ENCODE data around the gene RBFOX2. TPM values are rescaled to one million over a fixed set of nuclear protein-coding genes. Genes with fewer than 3 reads are reported as not detected.

RBFOX2 gene
- total RNA-seq, 2 experiments from 2014 or later, result 0.99 to 1.9 TPM

DNA sequence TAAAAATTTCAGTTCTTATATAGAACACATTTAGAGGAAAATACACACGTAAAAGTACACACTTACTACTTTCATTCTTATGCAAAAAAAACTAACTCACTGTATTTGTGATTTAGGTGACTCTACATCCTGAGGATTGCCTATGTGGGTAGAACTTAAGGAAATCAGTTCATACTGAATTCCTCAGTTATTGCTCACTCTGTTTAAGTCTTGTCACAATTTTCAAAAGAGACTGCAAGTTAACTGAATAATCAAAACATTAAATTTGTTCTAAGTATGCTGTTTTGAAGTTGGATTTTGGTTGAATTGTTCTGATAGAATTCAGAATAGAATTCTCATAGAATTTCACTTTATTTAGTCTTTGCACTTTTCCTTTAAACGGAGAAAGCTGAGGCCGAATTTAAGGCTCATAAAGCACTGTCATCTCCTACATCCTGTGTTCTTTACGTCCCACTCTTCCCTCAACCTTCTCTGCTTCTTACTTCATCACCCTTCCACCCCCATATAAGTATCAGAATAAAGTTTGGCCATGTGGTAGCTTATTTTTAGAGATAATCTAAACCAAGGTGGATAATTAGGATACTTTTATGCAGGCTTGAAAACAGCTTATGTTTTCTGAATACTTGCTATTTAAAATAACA is 251.2 kb downstream of the RBFOX2 start:
- DNase-seq (no peak), ATAC-seq (no peak)
- Mint-ChIP-seq H3K36me3 (no peaks in the 10 kb centered on the region), H3K27ac (no peak overlapping the region), H3K27me3 (peaks cover 4% of the 10 kb centered on the region), H3K4me1 (no peaks in the 10 kb centered on the region), H3K4me3 (no peak overlapping the region), H3K9me3 (ENCODE audit: low read depth) (no peaks in the 10 kb centered on the region)
- CTCF ChIA-PET, result no interaction called here

DNA sequence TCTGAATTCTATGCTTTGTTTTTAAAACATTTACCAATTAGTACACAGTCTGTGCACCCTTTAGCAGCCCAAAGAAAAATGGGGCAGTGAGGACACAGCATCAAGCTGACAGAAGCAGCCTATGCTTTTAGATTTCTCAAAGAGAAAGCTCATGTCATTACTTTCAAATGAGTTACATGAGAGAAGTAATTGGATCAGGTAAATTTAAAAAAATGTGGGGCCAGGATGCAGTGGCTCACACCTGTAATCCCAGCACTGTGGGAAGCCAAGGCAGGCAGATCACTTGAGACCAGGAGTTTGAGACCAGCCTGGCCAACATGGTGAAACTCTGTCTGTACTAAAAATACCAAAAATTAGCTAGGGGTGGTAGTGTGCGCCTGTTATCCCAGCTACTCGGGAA is 253.3 kb downstream of the RBFOX2 start:
- H3K9me3 Mint-ChIP-seq (ENCODE audit: low read depth), result no peaks in the 10 kb centered on the region
- no peak for DNase-seq

DNA sequence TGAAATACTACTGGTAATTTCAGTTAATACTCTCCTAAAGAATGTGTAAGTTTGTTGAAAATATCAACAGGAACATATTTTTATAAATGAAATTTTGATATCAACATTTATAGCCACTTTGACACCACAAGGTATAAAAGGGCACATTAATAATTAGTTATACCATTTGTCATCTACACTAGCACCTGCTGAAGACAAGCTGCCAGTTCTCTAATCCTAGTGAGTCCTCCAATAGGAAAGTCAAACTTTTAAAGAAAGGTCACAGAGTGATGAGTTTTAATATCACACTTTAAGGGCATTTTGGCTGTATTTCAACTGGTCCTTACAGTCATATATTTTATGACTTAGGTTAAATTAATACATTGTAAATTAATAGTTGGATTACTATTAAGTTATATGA is 258.6 kb downstream of the RBFOX2 start:
- no peak overlapping the region for H3K27ac Mint-ChIP-seq
- DNase-seq (no peak), ATAC-seq (no peak)
- no peaks in the 10 kb centered on the region for H3K4me1 Mint-ChIP-seq
- no peak overlapping the region for H3K4me3 Mint-ChIP-seq
- H3K9me3 Mint-ChIP-seq (ENCODE audit: low read depth), result no peaks in the 10 kb centered on the region
- H3K36me3 Mint-ChIP-seq, result no peaks in the 10 kb centered on the region
- CTCF ChIA-PET, result no interaction called here
- peaks cover 9% of the 10 kb centered on the region for H3K27me3 Mint-ChIP-seq

More for the DNA sequence above, 253.3 kb downstream of the RBFOX2 start:
- H3K27ac Mint-ChIP-seq, result no peak overlapping the region
- peaks cover 2% of the 10 kb centered on the region for H3K27me3 Mint-ChIP-seq
- no peak overlapping the region for H3K4me3 Mint-ChIP-seq
- H3K36me3 Mint-ChIP-seq, result no peaks in the 10 kb centered on the region
- no peaks in the 10 kb centered on the region for H3K4me1 Mint-ChIP-seq
- CTCF ChIA-PET, result interaction anchor here (0.5 kb wide), 1 partner anchor 69 kb away, joined by 3 read pairs; no protein-coding TSS in a partner anchor
- no peak for ATAC-seq

DNA sequence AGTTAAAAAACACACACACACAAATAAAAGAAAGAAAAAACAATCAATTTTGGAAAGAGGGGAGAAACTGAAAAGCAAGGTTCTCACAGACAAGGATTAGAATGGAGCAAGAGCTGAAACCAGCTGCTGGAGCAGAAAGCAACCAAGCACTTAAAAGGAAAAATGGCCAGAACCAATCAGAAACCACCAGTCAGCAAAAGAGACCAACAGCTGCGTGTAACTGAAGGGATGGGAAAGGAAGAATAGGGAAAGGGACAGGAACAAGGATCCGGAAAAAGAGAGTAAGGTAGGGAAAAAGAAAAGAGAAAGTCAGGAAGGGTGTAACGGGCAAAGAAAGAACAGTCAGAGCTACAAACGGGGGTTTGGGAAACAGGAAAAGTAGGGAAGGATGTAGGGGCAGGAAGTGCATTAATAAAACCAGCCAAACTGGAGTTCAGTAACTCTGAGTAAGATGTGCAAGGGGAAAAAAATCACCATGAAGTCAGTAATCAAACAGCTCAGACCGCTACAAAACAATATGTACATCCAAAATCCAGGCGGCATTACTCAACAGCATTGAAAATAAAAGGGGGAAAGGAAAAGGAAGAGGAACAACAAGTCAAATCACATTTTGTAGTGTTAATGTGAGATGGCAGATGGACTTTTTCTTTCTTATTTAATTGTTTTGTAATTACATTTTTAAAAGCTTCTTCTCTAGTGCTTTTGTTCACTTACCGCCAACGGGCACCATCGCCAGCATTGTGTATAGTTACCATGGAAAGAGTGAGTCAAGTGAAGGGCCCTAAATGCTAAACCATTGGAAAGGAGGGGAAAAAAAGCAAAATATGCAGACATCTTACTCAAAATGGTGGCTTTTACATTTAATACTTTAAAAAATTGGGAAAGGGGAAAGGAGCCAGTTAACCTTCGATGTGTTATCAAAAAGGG is 261.7 kb downstream of the RBFOX2 start:
- Mint-ChIP-seq H3K27me3 (peaks cover 11% of the 10 kb centered on the region), H3K4me1 (no peaks in the 10 kb centered on the region), H3K36me3 (no peaks in the 10 kb centered on the region), H3K4me3 (no peak overlapping the region), H3K27ac (no peak overlapping the region), H3K9me3 (ENCODE audit: low read depth) (no peaks in the 10 kb centered on the region)
- no peak for ATAC-seq
- DNase-seq, result no peak
- CTCF ChIA-PET, result interaction anchor here (0.8 kb wide), 1 partner anchor 299 kb away, joined by 3 read pairs; no protein-coding TSS in a partner anchor

DNA sequence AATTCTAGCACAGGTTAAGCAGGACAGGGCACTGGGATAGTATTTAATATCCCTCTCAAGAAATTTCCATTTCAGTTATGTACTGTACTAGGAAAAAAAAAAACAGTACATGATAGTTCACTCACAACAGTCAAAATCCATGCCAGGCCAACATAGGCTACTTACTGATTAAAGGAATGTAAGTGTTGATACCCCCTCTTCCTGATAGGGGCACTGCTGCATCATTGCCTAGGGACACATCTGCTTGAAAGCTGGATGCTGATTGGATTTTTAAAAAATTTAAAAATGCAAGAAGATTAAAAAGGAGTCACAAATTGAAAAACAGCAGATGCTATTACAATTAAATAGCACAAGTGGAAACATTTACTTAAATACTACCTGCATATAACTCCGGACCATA is 267.6 kb downstream of the RBFOX2 start:
- Mint-ChIP-seq H3K4me3 (no peak overlapping the region), H3K27me3 (peaks cover 6% of the 10 kb centered on the region), H3K36me3 (no peaks in the 10 kb centered on the region), H3K27ac (no peak overlapping the region), H3K9me3 (ENCODE audit: low read depth) (no peaks in the 10 kb centered on the region), H3K4me1 (no peaks in the 10 kb centered on the region)
- DNase-seq (no peak), ATAC-seq (no peak)
- CTCF ChIA-PET, result no interaction called here

DNA sequence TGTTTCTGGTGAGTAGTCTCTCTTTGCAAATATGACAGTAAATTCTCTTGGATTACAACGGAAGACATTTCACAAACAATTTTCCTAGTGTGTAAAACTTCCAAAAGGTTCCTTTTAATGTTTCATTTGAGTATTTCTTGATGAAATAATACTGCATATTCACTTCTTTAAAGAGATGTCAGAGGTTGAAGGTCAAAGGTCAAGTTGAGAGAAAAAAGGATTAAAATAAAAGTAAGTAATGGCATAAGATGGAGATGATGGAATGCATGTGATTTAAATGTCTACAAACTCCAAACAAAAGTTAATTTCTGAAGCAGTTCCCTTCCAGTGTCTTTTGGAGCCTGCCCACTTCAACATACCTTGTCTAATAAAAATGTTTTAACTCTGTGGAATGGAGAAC is 270.2 kb downstream of the RBFOX2 start:
- no peak for DNase-seq
- Mint-ChIP-seq H3K36me3 (no peaks in the 10 kb centered on the region), H3K27ac (no peak overlapping the region), H3K27me3 (no peaks in the 10 kb centered on the region), H3K4me1 (peaks cover 7% of the 10 kb centered on the region), H3K9me3 (ENCODE audit: low read depth) (no peaks in the 10 kb centered on the region), H3K4me3 (no peak overlapping the region)
- no peak for ATAC-seq
- CTCF ChIA-PET, result no interaction called here

DNA sequence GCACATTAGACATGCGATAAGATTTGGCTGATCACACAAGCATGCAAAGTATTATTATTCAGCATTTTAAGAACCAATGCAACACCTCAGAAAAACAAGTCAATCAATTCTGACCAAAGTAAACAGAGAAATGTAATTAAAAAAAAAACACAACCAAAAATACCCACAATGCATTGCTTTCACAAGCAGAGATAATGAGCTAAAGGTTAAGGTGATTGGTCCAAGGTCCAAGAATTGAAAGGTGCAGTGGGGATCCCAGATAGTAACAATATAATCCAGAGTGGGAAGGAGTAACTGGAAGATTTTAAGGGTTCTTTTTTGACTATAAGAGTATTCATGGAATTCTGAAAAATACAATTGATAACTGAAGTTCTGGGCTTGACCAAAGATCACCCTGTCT is 271.9 kb downstream of the RBFOX2 start:
- Mint-ChIP-seq H3K4me1 (peaks cover 7% of the 10 kb centered on the region), H3K27ac (no peak overlapping the region), H3K36me3 (no peaks in the 10 kb centered on the region), H3K9me3 (ENCODE audit: low read depth) (no peaks in the 10 kb centered on the region), H3K4me3 (no peak overlapping the region), H3K27me3 (no peaks in the 10 kb centered on the region)
- DNase-seq (no peak), ATAC-seq (no peak)
- CTCF ChIA-PET, result interaction anchor here (0.6 kb wide), 1 partner anchor 340 kb away, joined by 5 read pairs; no protein-coding TSS in a partner anchor

DNA sequence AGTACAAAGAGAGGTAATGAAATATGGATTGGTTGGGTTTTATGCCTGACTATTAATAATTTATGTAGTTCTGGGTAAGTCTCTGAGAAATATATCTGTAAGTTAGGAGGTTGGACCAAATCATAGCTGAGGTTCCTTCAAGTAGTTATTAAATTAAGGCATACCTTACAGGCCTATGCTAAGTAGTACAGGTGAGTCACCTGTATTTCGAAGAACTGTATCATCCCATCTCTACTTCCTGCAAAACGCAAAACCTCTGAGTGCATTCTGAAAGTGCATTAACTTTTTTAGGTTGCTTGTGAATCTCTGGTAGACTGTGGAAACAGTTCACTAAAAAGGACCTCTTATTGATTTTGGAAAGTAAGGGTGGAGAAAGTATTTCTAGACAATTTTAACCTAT is 273.9 kb downstream of the RBFOX2 start:
- ATAC-seq, result no peak
- no peak overlapping the region for H3K27ac Mint-ChIP-seq
- H3K9me3 Mint-ChIP-seq (ENCODE audit: low read depth), result no peaks in the 10 kb centered on the region
- no peak for DNase-seq
- no peaks in the 10 kb centered on the region for H3K27me3 Mint-ChIP-seq
- no peaks in the 10 kb centered on the region for H3K36me3 Mint-ChIP-seq
- peaks cover 7% of the 10 kb centered on the region for H3K4me1 Mint-ChIP-seq
- CTCF ChIA-PET, result no interaction called here
- H3K4me3 Mint-ChIP-seq, result no peak overlapping the region

DNA sequence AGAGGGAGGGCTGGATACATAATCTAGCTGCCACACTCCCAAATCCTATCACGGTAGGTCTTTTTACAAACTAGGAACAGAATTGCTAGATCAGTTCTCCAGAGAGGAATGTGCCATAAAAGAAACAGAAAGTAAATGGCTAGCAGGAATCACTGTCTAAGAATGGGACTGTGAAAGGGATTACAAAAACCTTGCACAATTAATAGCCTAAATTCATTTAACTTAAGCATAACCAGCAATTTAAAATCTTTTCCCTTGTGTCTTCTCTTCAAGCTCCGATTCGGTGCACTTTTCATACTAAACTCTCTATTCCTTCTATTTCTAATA is 275.8 kb downstream of the RBFOX2 start:
- peaks cover 6% of the 10 kb centered on the region for H3K27me3 Mint-ChIP-seq
- DNase-seq, result no peak
- CTCF ChIA-PET, result interaction anchor here (1.0 kb wide), 1 partner anchor 313 kb away, joined by 3 read pairs; no protein-coding TSS in a partner anchor

DNA sequence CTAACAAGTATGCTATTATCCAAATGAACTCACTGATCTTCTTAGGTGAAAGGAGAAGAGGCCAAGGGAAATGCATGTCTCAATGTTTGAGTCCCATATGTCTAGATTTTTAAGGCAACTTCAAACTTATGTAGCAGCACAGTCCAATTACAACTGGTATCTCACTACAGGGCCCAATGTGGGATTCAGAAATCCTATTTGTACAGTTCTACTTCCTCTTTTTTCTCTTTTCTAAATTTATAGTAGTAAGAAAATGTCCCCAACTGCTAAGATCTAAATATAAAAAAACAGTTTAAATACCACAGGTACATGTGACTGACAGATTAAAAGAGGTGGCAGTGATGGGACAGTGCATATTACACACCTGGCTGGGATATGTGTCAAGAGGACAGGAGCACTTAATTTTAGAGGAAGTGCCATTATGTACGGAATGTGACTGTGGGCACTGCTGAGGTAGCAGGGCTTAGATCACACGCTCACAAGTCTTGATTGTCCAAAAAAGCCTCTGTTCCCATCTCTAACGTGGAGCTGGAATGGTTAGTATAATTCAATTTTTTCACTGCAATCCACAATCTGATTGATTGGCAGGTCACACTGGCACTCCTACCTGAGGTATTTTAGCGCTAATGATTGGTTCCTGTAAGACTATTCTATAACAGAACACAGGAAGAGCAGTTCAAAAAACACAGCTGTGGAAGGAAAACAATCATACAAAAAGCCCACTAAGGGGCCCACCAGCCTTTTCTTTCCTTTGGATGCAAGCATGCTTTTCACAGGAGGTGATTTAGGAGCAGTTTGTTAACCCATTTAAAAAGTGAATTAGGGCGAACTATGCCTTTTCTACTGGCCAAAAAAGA is 276.4 kb downstream of the RBFOX2 start:
- Mint-ChIP-seq H3K4me1 (peaks cover 7% of the 10 kb centered on the region), H3K9me3 (ENCODE audit: low read depth) (no peaks in the 10 kb centered on the region), H3K4me3 (no peak overlapping the region), H3K27ac (no peak overlapping the region), H3K36me3 (no peaks in the 10 kb centered on the region), H3K27me3 (peaks cover 6% of the 10 kb centered on the region)
- DNase-seq (no peak), ATAC-seq (no peak)
- CTCF ChIA-PET, result interaction anchor here (1.0 kb wide), 1 partner anchor 313 kb away, joined by 3 read pairs; no protein-coding TSS in a partner anchor

More for the DNA sequence above, 275.8 kb downstream of the RBFOX2 start:
- Mint-ChIP-seq H3K36me3 (no peaks in the 10 kb centered on the region), H3K4me1 (peaks cover 7% of the 10 kb centered on the region), H3K27ac (no peak overlapping the region), H3K9me3 (ENCODE audit: low read depth) (no peaks in the 10 kb centered on the region), H3K4me3 (no peak overlapping the region)
- ATAC-seq, result no peak

DNA sequence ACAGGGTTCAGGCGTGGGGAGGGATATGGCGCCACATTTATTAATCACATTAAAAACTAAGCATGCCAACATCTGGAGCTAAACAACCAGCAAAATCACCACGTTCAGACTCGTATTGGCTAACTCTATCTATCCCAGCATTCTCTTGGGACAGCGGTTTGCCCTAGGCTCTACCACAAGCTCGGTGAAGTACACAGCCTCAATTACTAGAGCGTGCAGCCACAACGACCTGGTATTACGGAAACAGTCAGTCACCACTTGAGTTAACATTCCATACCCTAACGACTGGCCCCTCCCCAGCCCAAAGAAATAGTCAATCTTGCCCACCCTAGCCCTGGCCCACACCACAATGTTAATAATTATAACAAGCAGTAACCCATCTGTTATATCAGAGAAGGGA is 278.8 kb downstream of the RBFOX2 start:
- ATAC-seq (no peak), DNase-seq (no peak)
- Mint-ChIP-seq H3K4me3 (no peak overlapping the region), H3K9me3 (ENCODE audit: low read depth) (no peaks in the 10 kb centered on the region), H3K27me3 (peaks cover 6% of the 10 kb centered on the region), H3K27ac (no peak overlapping the region), H3K4me1 (peaks cover 4% of the 10 kb centered on the region), H3K36me3 (no peaks in the 10 kb centered on the region)
- CTCF ChIA-PET, result no interaction called here

DNA sequence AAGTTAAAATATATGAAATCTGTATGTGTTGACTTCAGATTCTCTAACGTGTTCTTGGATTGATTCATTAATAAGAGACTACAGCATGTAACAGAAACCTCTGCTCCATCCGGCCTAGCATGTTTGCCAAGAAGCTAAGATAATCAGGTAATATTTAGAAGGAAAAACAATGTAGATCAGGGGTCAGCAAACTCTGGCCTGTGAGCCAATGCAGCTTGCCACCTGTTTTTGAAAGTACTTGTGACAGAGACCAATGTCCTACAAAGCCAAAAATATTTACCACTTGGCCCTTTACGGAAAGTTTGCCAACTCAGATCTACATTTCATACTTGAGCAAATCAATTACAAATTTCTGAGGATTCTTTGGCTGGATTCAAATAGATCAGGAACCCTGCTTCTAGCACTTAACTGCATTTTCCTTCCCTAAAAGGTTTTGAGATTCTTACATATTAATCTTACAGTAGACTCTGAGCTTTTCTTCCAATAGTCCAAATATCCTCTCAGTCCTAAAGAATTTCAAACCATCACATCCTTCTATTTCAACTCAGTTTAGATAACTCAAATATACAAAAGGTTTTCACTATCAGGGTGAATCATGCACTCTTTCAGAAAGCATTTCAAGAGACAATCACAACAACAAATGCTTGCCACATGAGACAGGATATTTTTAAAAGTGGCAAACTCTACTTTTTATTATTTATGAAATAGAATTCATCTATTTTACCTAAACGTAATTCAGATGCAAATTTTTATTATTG is 281.5 kb downstream of the RBFOX2 start:
- no peak overlapping the region for H3K4me3 Mint-ChIP-seq
- no peak overlapping the region for H3K27ac Mint-ChIP-seq
- DNase-seq, result no peak
- H3K4me1 Mint-ChIP-seq, result no peaks in the 10 kb centered on the region
- H3K36me3 Mint-ChIP-seq, result no peaks in the 10 kb centered on the region
- peaks cover 6% of the 10 kb centered on the region for H3K27me3 Mint-ChIP-seq
- ATAC-seq, result no peak
- CTCF ChIA-PET, result no interaction called here
- no peaks in the 10 kb centered on the region for H3K9me3 Mint-ChIP-seq (ENCODE audit: low read depth)

DNA sequence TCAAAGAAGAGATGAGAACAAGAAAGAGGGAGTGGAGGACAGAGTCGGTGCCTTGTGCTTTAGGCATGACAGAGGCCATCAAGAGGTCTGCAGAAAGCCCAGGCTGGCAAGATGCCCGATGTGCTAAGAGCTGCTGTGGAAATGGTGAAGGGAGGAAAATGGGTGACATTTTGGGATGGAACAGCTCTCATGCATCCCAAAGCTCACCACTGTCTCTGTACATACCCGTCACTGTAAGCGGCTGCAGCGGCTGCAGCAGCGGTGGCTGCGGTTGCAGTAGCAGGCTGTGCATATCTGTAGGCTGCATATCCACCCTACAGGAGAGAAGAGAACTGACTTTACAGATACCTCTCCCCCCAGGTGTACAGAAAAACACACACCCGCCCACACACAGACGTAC is 282.4 kb downstream of the RBFOX2 start:
- DNase-seq, result no peak
- no peaks in the 10 kb centered on the region for H3K36me3 Mint-ChIP-seq
- H3K27me3 Mint-ChIP-seq, result peaks cover 6% of the 10 kb centered on the region
- CTCF ChIA-PET, result no interaction called here
- no peaks in the 10 kb centered on the region for H3K9me3 Mint-ChIP-seq (ENCODE audit: low read depth)
- no peak overlapping the region for H3K27ac Mint-ChIP-seq
- H3K4me1 Mint-ChIP-seq, result no peaks in the 10 kb centered on the region
- no peak for ATAC-seq
- no peak overlapping the region for H3K4me3 Mint-ChIP-seq
